ENCODE results near the gene FSTL3. TPM values are rescaled to one million over a fixed set of nuclear protein-coding genes. Genes with fewer than 3 reads are reported as not detected.

Gene FSTL3
- total and polyA plus RNA-seq, 2 of the 13 experiments (the other 11 are each of a cell fraction or from before 2014, with no cell fraction given), result 13.5 to 15.6 TPM

- TF ChIP-seq, protein P1, sequence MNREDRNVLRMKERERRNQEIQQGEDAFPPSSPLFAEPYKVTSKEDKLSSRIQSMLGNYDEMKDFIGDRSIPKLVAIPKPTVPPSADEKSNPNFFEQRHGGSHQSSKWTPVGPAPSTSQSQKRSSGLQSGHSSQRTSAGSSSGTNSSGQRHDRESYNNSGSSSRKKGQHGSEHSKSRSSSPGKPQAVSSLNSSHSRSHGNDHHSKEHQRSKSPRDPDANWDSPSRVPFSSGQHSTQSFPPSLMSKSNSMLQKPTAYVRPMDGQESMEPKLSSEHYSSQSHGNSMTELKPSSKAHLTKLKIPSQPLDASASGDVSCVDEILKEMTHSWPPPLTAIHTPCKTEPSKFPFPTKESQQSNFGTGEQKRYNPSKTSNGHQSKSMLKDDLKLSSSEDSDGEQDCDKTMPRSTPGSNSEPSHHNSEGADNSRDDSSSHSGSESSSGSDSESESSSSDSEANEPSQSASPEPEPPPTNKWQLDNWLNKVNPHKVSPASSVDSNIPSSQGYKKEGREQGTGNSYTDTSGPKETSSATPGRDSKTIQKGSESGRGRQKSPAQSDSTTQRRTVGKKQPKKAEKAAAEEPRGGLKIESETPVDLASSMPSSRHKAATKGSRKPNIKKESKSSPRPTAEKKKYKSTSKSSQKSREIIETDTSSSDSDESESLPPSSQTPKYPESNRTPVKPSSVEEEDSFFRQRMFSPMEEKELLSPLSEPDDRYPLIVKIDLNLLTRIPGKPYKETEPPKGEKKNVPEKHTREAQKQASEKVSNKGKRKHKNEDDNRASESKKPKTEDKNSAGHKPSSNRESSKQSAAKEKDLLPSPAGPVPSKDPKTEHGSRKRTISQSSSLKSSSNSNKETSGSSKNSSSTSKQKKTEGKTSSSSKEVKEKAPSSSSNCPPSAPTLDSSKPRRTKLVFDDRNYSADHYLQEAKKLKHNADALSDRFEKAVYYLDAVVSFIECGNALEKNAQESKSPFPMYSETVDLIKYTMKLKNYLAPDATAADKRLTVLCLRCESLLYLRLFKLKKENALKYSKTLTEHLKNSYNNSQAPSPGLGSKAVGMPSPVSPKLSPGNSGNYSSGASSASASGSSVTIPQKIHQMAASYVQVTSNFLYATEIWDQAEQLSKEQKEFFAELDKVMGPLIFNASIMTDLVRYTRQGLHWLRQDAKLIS (CRISPR knock-in tag; IDR thresholded peaks at IDR 0.05), result no peak
- TF ChIP-seq MLXIP (CRISPR knock-in tag; IDR thresholded peaks at IDR 0.05; ENCODE audit: borderline replicate concordance), result no peak
- TF ChIP-seq ZNF160 (CRISPR knock-in tag; IDR thresholded peaks at IDR 0.05), result peak; percentile 60; the same call in 1 of the 2 replicates
- TF ChIP-seq PITX1 (CRISPR knock-in tag; IDR thresholded peaks at IDR 0.05), result peak; percentile 40; the same call in 1 of the 2 replicates
- TF ChIP-seq ZNF607 (CRISPR knock-in tag; IDR thresholded peaks at IDR 0.05; ENCODE audit: borderline replicate concordance), result peak; percentile 93
- peak; percentile 71; the same call in 1 of the 2 replicates for TF ChIP-seq ZNF547 (CRISPR knock-in tag; IDR thresholded peaks at IDR 0.05)
- TF ChIP-seq HMG20A (CRISPR knock-in tag; IDR thresholded peaks at IDR 0.05; ENCODE audit: borderline replicate concordance), result no peak
- TF ChIP-seq MAZ (IDR thresholded peaks at IDR 0.05; ENCODE audit: borderline replicate concordance, low read depth, low read length), result peak; percentile 69; the same call in 1 of the 2 replicates
- TF ChIP-seq MAZ (CRISPR knock-in tag; IDR thresholded peaks at IDR 0.05; ENCODE audit: low read depth), result peak; percentile 81
- TF ChIP-seq, protein P2, sequence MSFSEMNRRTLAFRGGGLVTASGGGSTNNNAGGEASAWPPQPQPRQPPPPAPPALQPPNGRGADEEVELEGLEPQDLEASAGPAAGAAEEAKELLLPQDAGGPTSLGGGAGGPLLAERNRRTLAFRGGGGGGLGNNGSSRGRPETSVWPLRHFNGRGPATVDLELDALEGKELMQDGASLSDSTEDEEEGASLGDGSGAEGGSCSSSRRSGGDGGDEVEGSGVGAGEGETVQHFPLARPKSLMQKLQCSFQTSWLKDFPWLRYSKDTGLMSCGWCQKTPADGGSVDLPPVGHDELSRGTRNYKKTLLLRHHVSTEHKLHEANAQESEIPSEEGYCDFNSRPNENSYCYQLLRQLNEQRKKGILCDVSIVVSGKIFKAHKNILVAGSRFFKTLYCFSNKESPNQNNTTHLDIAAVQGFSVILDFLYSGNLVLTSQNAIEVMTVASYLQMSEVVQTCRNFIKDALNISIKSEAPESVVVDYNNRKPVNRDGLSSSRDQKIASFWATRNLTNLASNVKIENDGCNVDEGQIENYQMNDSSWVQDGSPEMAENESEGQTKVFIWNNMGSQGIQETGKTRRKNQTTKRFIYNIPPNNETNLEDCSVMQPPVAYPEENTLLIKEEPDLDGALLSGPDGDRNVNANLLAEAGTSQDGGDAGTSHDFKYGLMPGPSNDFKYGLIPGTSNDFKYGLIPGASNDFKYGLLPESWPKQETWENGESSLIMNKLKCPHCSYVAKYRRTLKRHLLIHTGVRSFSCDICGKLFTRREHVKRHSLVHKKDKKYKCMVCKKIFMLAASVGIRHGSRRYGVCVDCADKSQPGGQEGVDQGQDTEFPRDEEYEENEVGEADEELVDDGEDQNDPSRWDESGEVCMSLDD (CRISPR knock-in tag; IDR thresholded peaks at IDR 0.05; ENCODE audit: borderline replicate concordance), result no peak
- TF ChIP-seq TFDP1 (CRISPR knock-in tag; IDR thresholded peaks at IDR 0.05; ENCODE audit: borderline replicate concordance), result peak; percentile 78; the same call in 1 of the 2 replicates
- no peak for TF ChIP-seq ZNF598 (CRISPR knock-in tag; IDR thresholded peaks at IDR 0.05; ENCODE audit: borderline replicate concordance)
- TF ChIP-seq, protein P3, sequence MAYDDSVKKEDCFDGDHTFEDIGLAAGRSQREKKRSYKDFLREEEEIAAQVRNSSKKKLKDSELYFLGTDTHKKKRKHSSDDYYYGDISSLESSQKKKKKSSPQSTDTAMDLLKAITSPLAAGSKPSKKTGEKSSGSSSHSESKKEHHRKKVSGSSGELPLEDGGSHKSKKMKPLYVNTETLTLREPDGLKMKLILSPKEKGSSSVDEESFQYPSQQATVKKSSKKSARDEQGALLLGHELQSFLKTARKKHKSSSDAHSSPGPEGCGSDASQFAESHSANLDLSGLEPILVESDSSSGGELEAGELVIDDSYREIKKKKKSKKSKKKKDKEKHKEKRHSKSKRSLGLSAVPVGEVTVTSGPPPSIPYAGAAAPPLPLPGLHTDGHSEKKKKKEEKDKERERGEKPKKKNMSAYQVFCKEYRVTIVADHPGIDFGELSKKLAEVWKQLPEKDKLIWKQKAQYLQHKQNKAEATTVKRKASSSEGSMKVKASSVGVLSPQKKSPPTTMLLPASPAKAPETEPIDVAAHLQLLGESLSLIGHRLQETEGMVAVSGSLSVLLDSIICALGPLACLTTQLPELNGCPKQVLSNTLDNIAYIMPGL (CRISPR knock-in tag; IDR thresholded peaks at IDR 0.05; ENCODE audit: borderline replicate concordance in 1 of 2, low read depth in 1 of 2), result peak; percentile 64 to 79; a peak in 3 of 4 replicates
- peak in 1 of 2 experiments; percentile 86; a peak in 2 of 4 replicates for TF ChIP-seq KLF16 (CRISPR knock-in tag; IDR thresholded peaks at IDR 0.05)
- TF ChIP-seq RBM39 (IDR thresholded peaks at IDR 0.05; ENCODE audit: low read depth, low read length, poor library complexity, severe bottlenecking), result no peak
Observed at GRCh38 chr19:664913-665443, 11.2 kb upstream of the FSTL3 start (continued).

All from HepG2 (cell line).